Measurements from ENCODE around the gene HSD11B1.

HSD11B1 gene

DNA sequence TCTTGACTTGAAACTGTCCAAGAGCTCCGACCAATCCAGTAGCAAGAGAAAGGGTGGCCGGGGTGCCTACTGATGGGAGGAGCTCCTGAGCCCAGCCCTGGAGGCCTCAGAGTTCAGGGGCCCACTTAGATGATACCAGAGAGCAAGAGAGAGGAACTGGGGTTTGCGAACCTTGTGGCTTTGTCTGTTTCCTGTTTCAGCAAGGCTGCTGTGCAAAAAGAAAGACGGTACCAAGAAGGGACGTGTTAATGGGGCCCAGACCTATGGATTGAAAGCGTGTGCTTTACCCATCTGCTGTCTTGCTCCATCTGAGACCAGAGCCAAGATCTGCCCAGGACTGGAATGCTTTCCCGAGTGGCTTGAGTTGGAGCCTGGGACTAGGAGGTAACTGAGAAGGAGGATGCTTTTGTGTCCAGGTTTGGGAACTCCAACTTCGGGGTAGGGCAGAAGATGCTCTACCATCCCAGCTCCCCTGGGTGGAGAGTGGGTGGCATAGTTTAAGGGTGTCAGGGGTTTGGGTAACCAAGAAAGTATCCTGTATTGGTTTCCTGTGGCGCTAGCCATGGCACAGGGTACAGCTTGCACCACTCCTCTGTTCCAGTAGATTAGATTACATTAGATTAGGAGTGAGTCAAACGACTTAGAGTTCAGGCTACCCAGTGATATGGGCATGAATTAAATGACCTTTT, 51.4 kb downstream of the HSD11B1 start, which contains the start of gene TRAF3IP3:
TSS of gene TRAF3IP3 (plus strand) at position 128 of the 689 bp plus-strand sequence. CDS start 3,987 bp downstream, outside the sequence.
- in situ Hi-C loops (cut with HindIII; ENCODE audit: low sequenced_read_pairs), result no loop called here
- TF ChIP-seq, protein P1, sequence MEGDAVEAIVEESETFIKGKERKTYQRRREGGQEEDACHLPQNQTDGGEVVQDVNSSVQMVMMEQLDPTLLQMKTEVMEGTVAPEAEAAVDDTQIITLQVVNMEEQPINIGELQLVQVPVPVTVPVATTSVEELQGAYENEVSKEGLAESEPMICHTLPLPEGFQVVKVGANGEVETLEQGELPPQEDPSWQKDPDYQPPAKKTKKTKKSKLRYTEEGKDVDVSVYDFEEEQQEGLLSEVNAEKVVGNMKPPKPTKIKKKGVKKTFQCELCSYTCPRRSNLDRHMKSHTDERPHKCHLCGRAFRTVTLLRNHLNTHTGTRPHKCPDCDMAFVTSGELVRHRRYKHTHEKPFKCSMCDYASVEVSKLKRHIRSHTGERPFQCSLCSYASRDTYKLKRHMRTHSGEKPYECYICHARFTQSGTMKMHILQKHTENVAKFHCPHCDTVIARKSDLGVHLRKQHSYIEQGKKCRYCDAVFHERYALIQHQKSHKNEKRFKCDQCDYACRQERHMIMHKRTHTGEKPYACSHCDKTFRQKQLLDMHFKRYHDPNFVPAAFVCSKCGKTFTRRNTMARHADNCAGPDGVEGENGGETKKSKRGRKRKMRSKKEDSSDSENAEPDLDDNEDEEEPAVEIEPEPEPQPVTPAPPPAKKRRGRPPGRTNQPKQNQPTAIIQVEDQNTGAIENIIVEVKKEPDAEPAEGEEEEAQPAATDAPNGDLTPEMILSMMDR (IDR thresholded peaks at IDR 0.05; ENCODE audit: low read depth, low read length), result no peak
- H3K4me3 ChIP-seq (ENCODE audit: low read depth, low read length), result no peak within 1 kb of the TSS
- DNase-seq (ENCODE audit: low read depth, low spot score), result no peak

DNA sequence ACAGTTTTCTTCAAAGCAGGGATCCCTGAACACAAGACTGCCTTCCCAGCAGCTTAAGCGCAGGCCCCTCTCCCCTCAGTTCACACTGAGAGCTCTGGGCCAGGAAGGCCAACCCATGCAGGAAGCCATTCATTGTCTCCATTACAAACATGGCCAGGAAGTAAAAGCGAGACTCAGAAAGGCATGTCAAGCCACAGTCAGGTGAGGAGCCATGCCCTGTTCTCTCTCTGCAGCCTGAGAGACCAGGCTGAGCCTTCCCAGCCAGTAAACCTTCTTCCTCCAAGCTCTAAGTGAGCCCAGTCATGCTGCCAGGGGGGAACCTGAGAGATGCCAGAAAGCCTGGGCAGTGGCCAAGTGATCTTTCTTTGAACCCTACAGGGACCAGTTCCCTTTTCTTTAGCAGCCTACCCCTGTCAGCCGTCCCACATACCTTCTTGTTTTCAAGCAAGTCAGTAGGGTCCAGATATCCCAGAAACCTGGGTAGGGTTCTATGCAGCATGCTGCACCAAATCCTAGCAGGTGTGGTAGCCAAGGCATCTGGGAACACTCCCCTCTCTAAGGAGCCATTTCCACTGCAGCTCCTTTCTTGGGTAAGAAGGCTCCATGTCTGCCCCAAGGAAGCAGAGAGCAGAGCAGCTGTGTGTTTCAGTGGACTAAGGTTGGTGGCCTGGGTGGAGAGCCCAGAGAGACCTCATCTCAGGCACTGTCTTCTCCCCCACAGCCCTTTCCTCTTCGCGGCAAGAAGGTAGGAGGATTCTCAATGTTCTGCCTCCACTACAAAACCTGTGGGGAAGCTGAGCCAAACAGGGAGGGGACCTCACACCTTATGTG, 52.2 kb downstream of the HSD11B1 start:
- H3K4me3 ChIP-seq (ENCODE audit: low read depth, low read length), result no peak overlapping the region
- DNase-seq (ENCODE audit: low read depth, low spot score), result no peak
- in situ Hi-C loops (cut with HindIII; ENCODE audit: low sequenced_read_pairs), result no loop called here
- TF ChIP-seq, protein P1 (IDR thresholded peaks at IDR 0.05; ENCODE audit: low read depth, low read length), result no peak

DNA sequence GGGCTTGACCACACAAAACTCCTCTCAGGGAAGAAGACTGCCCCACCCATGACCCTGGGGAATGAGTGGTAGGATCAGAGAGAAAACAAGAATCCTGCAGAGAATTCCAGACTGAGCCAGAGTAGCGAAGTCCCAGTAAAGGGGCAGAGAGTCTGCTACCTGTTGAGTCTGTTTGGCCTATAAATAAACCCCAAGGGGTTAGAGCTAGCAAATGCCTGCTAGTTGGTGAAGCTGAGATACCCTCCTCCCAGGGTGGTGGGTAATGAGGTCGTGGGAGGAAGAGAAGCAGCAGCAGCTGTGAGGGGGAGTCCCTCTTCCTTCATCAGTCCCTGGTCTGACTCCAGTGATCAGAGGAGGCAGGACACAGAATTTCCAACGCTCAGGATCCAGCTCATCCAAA, 53.8 kb downstream of the HSD11B1 start:
- no peak for DNase-seq (ENCODE audit: low read depth, low spot score)
- no peak overlapping the region for H3K4me3 ChIP-seq (ENCODE audit: low read depth, low read length)
- TF ChIP-seq, protein P1 (IDR thresholded peaks at IDR 0.05; ENCODE audit: low read depth, low read length), result no peak
- in situ Hi-C loops (cut with HindIII; ENCODE audit: low sequenced_read_pairs), result no loop called here

DNA sequence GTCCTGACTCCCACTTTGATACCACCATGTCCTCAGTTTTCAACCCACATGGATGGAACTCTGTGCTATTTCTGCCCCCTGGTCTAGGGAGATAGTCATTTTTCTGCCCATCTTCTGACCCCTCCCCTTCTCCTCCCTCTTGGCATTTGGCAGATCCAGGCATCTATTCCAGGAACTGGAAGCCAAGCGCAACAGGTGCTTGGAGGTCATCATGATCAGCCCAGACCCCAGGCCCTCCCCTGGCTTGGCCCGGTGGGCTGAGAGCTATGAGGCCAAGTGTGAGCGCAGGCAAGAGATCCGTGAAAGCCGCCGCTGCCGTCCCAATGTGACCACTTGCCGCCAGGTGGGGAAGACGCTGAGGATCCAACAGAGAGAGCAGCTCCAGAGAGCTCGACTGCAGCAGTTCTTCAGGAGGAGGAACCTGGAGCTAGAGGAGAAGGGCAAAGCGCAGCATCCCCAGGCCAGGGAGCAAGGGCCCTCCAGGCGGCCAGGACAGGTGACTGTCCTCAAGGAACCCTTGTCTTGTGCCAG, 55.2 kb downstream of the HSD11B1 start:
- no peak overlapping the region for H3K4me3 ChIP-seq (ENCODE audit: low read depth, low read length)
- no peak for DNase-seq (ENCODE audit: low read depth, low spot score)
- in situ Hi-C loops (cut with HindIII; ENCODE audit: low sequenced_read_pairs), result no loop called here
- TF ChIP-seq, protein P1 (IDR thresholded peaks at IDR 0.05; ENCODE audit: low read depth, low read length), result no peak

DNA sequence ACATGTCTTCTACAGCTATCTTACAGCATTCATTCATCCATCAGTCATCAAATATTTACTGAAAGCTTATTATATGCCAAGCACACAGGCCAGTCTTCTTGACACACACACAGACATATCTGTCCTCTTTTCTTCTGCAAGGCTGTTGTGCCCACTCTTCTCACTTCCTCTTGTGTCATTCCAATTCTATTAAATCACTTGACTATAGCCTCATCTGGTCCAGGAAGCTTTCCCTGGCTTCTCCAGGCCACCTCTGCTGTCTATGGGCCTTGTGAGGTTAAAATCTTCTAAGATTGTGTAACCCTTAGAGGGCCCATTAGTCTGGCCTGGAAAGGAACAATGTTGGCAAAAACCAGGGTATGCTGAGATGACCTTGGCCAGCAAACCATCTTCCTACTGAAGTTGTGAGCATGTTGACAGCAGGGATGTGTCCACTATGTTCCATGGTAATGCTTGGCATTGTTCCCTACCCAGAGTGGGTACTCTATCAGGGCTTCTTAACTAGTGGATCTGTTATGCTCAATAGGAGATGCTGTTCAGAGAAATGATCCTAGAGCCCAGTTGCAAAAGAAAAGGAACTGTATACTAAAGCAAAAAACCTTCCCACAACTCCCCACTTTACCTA, 56.5 kb downstream of the HSD11B1 start:
- in situ Hi-C loops (cut with HindIII; ENCODE audit: low sequenced_read_pairs), result no loop called here
- no peak overlapping the region for H3K4me3 ChIP-seq (ENCODE audit: low read depth, low read length)
- TF ChIP-seq, protein P1 (IDR thresholded peaks at IDR 0.05; ENCODE audit: low read depth, low read length), result no peak
- DNase-seq (ENCODE audit: low read depth, low spot score), result no peak

DNA sequence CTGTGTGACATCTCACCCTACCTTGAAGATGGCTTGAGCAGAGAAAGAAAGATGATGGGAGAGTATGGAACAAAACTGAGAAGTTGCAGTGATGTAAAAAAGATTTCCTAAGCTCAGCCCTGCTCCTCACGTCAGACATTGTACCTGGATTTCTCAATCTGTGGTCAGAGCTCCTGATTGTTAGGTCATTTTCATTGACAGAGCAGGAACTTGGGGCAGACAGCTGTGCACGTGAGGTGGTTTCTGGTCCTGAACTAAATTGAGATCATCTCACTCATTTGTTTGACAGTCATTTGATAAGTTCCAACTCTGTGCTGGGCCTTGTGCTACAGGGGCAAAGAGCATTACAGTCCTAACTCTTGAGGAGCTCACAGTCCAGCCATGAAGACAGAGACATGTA, 61.4 kb downstream of the HSD11B1 start:
- in situ Hi-C loops (cut with HindIII; ENCODE audit: low sequenced_read_pairs), result no loop called here
- no peak for DNase-seq (ENCODE audit: low read depth, low spot score)

More for the DNA sequence above, 61.4 kb downstream of the HSD11B1 start:
- H3K4me3 ChIP-seq (ENCODE audit: low read depth, low read length), result no peak overlapping the region
- TF ChIP-seq, protein P1 (IDR thresholded peaks at IDR 0.05; ENCODE audit: low read depth, low read length), result no peak

Data from astrocyte of the spinal cord (primary cell).